Lung (tissue), 12 donors: ENCODE measurements around the gene GMEB2. TPM values are rescaled to one million over a fixed set of nuclear protein-coding genes. Genes with fewer than 3 reads are reported as not detected.
"Not testable (repeated sequence)": the region's sequence is repeated elsewhere in the genome, so short reads cannot be mapped to it uniquely, and the experiment has no call there.

Experiments
- ATAC-seq: fragments of 200-7000 bp; cut with Tn5 transposase; one replicate; pipeline ENCODE4 v1.9.1; 2020; ENCODE audit warnings: moderate number of reproducible peaks; ENCODE audit not compliant: insufficient read depth, low FRiP score
- DNase-seq, 3 donors: peaks; one replicate each; pipeline ENCODE4 v3.0.0-alpha.2; 2013 to 2017
- H3K27ac ChIP-seq, 2 donors: one replicate each; pipeline ENCODE4 v1.5.1; 2013; ENCODE audit warnings: mild to moderate bottlenecking in 2 of 2, moderate library complexity in 2 of 2, control low read depth in 1 of 2, inconsistent platforms in 1 of 2, low read depth in 1 of 2, low read length in 1 of 2
- H3K27me3 ChIP-seq, 3 donors: one replicate each; pipeline ENCODE4 v1.5.1; 2013; ENCODE audit warnings: low read length in 2 of 3; ENCODE audit not compliant: control insufficient read depth in 3 of 3, insufficient read depth in 3 of 3
- H3K36me3 ChIP-seq, 4 donors: one replicate each; pipeline ENCODE4 v1.5.1; 2013; ENCODE audit warnings: low read length in 4 of 4, mild to moderate bottlenecking in 1 of 4, moderate library complexity in 1 of 4; ENCODE audit not compliant: control insufficient read depth in 4 of 4, insufficient read depth in 4 of 4
- H3K4me1 ChIP-seq, 5 donors: one replicate each; pipeline ENCODE4 v1.5.1; 2013; ENCODE audit warnings: low read length in 5 of 5, mild to moderate bottlenecking in 2 of 5, moderate library complexity in 1 of 5; ENCODE audit not compliant: control insufficient read depth in 5 of 5, insufficient read depth in 5 of 5
- H3K4me3 ChIP-seq: one replicate; pipeline ENCODE4 v1.5.1; 2013; ENCODE audit warnings: mild to moderate bottlenecking, control low read depth, moderate library complexity
- H3K9ac ChIP-seq, 2 donors: one replicate each; pipeline ENCODE4 v1.5.1; 2013; ENCODE audit warnings: low read length in 2 of 2, control low read depth in 1 of 2; ENCODE audit not compliant: insufficient read depth in 1 of 2
- H3K9me3 ChIP-seq, 4 donors: one replicate each; pipeline ENCODE4 v1.5.1; 2013; ENCODE audit warnings: low read length in 3 of 4, mild to moderate bottlenecking in 1 of 4, moderate library complexity in 1 of 4; ENCODE audit not compliant: control insufficient read depth in 4 of 4, insufficient read depth in 3 of 4
- WGBS, 2 donors: extraction: QIAGEN DNeasy Blood & Tissue Kit; methylation state at CpG; one replicate each; pipeline ENCODE4 v1.1.7; 2013; 5-methylcytosine and 5-hydroxymethylcytosine counted together
- polyA plus RNA-seq, 2 donors: library from polyadenylated mRNA; stranded (reverse); fragments of 200-250 nt; gene quantifications; one replicate each; pipeline ENCODE4 v1.2.1, GENCODE V29; 2013
- total RNA-seq, 2 donors: library from RNA; depleted of rRNA in 1 of 2; stranded (reverse); fragments of >200 nt in 1 of 2; gene quantifications; one replicate each; pipeline ENCODE4 v1.2.1, GENCODE V29; 2014 to 2021
- TF ChIP-seq, protein P1 (sequence below): IDR thresholded peaks from 2 replicates; pipeline ENCODE4 v1.5.1; 2012; ENCODE audit warnings: mild to moderate bottlenecking; ENCODE audit errors: control extremely low read depth, extremely low read depth
- donor health status: control.
- donor health status: control.
- donor health status: Bipolar disorder and iron deficiency.
- donor health status: healthy.
- donor health status: DM: yes; HTN: yes; CAD: no.

The GMEB2 gene
- total and polyA plus RNA-seq, 4 donors = 7.6 to 12.9 (median 10.3) TPM

DNA sequence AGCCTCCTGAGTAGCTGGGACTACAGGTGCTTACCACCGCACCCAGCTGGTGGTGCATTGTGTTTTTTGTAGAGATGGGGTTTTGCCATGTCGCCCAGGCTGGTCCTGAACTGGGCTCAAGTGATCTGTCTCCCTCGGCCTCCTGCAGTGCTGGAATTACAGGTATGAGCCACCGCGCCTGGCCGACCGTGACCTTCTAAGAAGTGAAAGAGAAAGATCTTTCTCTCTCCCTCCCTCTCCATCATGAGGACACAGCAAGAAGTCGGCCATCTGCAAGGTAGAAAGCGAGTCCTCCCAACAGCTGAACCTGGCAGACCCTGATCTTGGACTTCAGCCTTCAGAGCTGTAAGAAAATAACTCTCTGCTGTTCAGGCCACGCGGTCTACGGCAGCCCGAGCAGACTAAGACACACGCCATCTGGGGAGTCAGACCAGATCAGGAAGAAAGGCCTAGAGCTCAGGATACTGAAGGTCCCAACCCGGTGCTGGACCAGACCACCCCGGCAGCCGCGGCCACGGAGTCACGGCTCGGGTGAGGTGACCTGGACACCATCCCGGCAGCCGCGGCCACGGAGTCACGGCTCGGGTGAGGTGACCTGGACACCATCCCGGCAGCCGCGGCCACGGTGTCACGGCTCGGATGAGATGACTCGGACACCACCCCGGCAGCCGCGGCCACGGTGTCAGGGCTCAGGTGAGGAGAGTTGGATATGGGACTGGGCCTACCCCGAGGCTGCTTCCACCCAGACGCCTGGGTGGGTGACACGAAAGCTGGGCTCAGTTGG lies 9.6 kb downstream of the GMEB2 start:
- 96 to 97% methylated on average over 41 of the region's 41 CpGs for whole genome bisulfite sequencing, 2 donors
- TF ChIP-seq, protein P1, sequence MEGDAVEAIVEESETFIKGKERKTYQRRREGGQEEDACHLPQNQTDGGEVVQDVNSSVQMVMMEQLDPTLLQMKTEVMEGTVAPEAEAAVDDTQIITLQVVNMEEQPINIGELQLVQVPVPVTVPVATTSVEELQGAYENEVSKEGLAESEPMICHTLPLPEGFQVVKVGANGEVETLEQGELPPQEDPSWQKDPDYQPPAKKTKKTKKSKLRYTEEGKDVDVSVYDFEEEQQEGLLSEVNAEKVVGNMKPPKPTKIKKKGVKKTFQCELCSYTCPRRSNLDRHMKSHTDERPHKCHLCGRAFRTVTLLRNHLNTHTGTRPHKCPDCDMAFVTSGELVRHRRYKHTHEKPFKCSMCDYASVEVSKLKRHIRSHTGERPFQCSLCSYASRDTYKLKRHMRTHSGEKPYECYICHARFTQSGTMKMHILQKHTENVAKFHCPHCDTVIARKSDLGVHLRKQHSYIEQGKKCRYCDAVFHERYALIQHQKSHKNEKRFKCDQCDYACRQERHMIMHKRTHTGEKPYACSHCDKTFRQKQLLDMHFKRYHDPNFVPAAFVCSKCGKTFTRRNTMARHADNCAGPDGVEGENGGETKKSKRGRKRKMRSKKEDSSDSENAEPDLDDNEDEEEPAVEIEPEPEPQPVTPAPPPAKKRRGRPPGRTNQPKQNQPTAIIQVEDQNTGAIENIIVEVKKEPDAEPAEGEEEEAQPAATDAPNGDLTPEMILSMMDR = no peak
- no peaks in the 10 kb centered on the region for H3K4me1 ChIP-seq

DNA sequence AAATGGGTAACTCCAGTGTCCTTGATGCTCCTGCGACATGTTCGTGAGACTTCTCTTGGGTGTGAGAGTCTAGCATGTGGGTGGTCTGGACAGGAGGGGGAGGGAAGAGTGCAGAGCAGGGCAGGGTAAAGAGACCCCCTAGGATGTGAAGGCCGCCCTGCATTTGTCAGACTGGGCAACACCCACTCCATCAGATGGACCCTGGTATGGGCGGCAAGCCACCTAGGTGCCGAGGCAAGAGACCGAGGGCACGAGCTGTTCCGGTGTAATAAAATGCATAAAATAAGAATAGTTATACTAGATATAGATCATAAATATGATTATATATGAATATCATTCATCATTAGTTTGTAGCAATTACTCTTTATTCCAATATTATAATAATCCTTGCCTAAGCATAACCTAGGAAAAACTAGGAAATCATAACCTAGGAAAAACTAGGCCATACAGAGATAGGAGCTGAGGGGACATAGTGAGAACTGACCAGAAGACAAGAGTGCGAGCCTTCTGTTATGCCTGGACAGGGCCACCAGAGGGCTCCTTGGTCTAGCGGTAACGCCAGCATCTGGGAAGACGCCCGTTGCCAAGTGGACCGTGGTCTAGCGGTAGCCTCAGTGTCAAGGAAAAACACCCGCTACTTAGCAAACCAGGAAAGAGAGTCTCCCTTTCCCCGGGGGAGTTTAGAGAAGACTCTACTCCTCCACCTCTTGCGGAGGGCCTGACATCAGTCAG lies 12.9 kb downstream of the GMEB2 start:
- not testable (repeated sequence) for ATAC-seq, H3K27me3 ChIP-seq, DNase-seq, H3K9ac ChIP-seq, H3K9me3 ChIP-seq, H3K4me3 ChIP-seq, H3K4me1 ChIP-seq, H3K27ac ChIP-seq
- peaks cover 0 to 33% (median 15%) of the 10 kb centered on the region in 4 donors for H3K36me3 ChIP-seq
- 82 to 95% methylated on average over 18 of the region's 18 CpGs for WGBS, 2 donors

More for the DNA sequence above, 9.6 kb downstream of the GMEB2 start:
- Histone ChIP-seq H3K27me3 (no peaks in the 10 kb centered on the region), H3K9me3 (no peaks in the 10 kb centered on the region), H3K36me3 (peaks cover 0 to 36% (median 15%) of the 10 kb centered on the region in 4 donors), H3K27ac (no peak overlapping the region), H3K9ac (no peak overlapping the region), H3K4me3 (no peak overlapping the region)
- ATAC-seq (no peak), DNase-seq (no peak)

DNA sequence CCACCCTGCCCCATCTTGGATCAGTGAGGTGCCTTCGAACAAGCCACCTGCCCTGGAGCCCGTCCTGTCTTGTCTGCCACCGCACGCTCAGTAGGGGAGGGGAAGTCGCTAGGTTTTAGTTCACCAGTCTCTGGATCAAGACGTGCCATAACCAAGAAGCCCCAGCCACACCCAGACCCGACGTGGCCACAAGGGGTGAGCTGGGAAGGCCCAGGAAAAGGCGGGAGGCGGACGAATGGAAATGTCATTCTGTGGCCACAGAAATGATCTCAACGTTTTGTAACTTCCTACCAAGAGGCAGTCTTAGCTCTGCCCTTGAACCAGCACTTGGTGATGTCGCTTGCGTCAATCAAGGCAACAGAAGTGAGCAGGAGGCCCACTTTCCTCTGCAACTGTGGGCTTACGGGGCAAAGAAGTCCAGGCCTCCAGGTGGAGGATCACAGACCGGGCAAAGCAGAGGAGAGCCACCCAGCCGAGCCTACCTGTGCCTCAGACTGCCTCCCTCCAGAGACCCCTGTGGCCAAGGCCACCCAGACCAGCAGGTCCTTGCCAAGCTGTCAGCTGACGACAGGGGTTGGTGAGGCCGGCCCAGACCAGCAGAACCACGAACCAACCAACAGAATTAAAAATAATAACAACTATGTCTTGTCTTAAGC lies 14.5 kb downstream of the GMEB2 start:
- no peak overlapping the region for H3K27ac ChIP-seq
- H3K9ac ChIP-seq = no peak overlapping the region
- DNase-seq = no peak

More for the DNA sequence above, 14.5 kb downstream of the GMEB2 start:
- Histone ChIP-seq H3K9me3 (no peaks in the 10 kb centered on the region), H3K4me3 (no peak overlapping the region), H3K27me3 (no peaks in the 10 kb centered on the region), H3K4me1 (no peaks in the 10 kb centered on the region), H3K36me3 (peaks cover 0 to 18% (median 11%) of the 10 kb centered on the region in 4 donors)
- TF ChIP-seq, protein P1 = no peak
- no peak for ATAC-seq
- 43 to 70% methylated on average over 20 of the region's 20 CpGs for WGBS, 2 donors
